RPMI8226 (cell line): ENCODE data around the gene IL10.

Experiments
- DNase-seq: peaks from one replicate; pipeline ENCODE4 v3.0.0-alpha.2; 2015

IL10 gene

DNA sequence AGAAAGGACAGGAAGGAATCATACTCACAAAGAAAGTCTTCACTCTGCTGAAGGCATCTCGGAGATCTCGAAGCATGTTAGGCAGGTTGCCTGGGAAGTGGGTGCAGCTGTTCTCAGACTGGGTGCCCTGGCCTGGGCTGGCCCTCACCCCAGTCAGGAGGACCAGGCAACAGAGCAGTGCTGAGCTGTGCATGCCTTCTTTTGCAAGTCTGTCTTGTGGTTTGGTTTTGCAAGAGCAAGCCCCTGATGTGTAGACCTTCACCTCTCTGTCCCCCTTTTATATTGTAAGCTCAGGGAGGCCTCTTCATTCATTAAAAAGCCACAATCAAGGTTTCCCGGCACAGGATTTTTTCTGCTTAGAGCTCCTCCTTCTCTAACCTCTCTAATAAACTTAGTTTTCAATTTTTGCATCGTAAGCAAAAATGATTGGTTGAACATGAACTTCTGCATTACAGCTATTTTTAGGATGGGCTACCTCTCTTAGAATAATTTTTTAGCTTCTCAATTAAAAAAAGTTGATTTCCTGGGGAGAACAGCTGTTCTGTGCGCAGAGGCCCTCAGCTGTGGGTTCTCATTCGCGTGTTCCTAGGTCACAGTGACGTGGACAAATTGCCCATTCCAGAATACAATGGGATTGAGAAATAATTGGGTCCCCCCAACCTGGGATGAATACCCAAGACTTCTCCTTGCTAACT lies at the start of gene IL10:
Gene IL10 (minus strand): TSS at position 252 of the 695 bp plus-strand sequence. CDS start 59 bp downstream, at position 193.
- DNase-seq, result peak; percentile 81

GRCh38 chr1:206821493-206821892 lies 49.2 kb upstream of the IL10 start:
- DNase-seq, result no peak

DNA sequence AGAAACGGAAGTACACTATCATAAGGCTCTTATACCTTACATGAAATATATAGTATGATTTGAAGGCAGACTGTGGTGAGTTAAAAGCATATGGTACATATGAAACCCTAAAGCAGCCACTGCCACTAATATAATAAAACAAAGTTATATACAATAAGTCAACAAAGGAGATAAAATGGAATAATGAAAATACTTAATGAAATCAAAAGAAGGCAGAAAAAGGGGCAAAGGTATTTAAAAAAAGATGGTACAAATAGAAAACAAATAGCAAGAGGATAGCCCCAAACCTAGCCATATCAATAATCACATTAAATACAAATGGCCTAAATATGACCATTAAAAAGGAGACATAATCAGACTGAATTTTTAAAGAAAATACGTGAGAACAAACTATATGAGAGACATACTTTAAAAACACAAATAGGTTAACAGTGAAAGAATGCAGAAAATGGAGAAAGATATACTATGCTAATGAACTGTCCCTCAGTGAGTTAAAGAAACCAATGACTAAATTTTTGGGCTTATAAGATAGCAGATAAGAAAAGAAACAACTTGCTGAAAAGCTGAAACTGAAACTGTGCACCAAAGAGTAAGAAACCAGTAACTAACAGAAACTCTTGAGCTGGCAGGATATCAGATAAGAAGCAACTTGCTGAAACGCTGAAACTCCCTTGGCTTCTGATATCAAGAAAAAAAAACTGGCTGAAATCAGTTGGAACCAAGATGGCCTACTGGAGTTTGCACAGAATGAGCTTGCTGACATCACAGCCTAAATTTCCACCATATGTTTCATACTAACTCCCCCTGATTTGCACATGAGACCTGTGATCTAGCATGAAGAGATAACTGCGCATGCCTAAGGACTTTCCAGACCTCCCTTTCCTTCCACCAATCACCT lies 44.3 kb upstream of the IL10 start:
- peak; percentile 85 for DNase-seq

GRCh38 chr1:206814716-206815341 lies 42.5 kb upstream of the IL10 start:
- DNase-seq, result peak; percentile 25

GRCh38 chr1:206812471-206812870 lies 40.2 kb upstream of the IL10 start:
- DNase-seq, result no peak

DNA sequence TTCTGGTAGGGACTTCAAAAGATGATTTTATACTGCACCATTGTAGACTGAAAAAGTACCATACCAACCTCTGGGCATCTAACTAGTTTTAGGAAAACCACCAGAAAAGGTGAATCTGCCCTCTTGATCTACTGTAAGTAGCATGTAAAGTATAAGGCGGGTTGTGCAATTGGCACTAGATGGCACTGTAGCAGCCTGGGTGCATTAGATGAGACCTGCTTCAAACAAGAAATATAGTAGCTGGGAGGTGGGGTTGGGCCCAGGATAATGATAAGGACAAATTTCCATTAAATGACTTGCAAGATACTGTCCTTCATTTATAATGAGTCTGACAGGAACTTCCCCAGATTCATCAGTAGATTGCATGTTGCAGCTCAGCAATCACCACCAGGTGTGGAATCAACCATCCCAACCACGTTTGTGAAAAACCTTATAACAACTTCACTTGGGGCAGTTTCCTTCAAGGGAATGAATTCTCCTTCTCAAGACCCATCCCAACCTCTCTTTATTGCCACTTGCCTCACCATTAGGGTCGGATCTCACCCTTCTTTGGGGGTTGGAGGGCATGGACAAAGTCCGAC lies 37.3 kb upstream of the IL10 start:
- DNase-seq, result peak; percentile 69

DNA sequence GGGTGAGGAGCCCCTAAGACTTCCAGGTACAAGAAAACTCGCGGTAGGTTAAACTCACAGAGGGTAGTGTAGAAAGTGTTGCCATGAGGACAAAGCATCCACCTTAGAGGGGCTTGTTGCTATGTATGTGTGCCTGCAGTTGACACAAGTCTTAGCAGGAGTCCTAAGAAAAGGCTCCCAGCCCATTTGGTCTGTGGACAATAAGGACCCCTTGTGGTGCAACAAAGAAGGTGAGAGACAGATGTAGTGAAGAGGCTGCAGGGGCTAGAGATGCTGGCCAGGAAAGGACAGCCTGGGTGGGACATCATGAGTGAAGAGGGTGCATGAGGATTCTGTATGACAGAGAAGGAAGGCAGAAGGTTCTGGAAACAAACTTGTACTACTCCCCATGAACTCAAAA lies 36.3 kb upstream of the IL10 start:
- peak; percentile 63 for DNase-seq

DNA sequence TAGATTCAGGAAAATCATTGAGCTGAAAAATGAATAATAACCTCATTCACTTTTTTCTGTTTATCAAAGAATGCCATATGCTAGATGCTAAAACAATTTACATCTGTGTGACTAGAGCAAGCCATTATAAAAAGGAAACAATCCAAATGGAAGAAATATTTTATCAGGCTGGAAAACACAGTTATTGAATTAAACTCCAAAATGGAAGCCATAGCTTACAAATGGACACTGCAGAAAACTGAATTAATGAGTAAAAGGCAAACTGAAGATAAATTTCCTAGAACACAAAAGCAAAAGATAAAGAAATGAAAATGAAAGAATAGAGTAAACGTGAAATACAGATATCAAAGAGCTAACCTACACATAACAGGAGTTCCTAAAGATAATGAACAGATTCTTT lies 33.1 kb upstream of the IL10 start:
- DNase-seq, result no peak

GRCh38 chr1:206804156-206804737 lies 32.0 kb upstream of the IL10 start:
- DNase-seq, result no peak

DNA sequence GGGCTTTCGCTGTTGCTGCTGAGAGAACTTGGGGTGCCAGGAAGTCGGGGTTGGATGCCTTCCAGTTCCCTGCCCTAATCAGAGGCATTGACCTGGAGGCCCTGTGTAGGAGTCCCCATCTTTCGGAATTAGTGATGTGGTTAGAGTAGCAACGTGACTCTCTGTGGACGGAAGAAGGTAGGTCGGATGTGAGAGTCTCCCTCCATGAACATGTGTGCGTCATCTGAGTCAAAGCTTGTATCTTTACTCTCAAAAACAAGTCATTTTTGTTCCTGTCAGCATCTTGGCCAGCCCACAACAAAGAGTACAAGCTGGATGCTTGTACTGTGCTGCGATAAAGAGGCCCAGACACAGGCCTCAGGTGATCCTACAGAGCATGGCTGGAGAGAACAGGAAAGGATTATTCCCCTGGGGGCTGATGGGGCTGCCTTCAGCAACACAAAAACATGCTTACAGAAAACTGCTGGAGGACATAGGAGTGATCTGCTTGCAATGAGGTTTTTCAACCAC lies 31.0 kb upstream of the IL10 start:
- peak; percentile 26 for DNase-seq

DNA sequence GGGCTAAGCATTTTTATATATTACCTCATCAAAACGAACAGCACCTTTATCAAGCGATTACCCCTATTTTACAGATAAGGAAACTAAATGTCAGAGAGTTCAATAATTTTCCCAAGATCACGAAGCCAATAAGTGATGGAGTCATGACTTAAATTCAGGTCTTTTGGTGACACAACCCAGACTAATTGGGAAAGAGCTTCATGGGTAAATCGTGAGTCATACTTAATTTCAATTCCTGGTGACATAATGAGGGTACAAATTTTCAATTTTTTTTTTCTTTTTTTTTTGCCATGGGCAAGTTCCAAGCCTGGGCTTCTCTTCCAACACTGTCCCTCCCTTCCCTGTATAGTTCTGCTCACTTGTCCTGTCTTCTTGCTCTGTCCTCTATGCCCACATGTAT lies 30.1 kb upstream of the IL10 start:
- no peak for DNase-seq

GRCh38 chr1:206801467-206801866 lies 29.2 kb upstream of the IL10 start:
- no peak for DNase-seq

DNA sequence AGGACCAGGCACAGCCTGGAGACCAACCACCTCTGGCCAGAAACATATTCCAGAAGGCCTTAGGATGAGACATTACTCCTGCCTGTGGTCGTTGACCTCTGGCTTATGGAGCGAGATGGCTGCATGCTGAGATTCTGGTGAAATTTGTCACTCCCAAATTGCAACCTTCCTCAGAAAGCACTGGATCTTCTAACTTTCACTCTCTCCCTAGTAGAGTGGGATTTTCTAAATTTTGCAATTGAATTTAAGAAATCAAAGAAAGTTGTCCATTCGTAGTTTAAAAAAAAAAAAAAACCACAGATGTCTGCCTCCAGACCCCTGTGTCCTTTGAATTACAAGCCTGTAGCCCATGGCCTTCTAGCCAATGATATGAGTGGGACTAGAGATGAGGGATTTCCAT lies 28.6 kb upstream of the IL10 start:
- DNase-seq, result no peak

GRCh38 chr1:206800411-206800810 lies 28.1 kb upstream of the IL10 start:
- no peak for DNase-seq

- DNase-seq, result no peak
Measured at GRCh38 chr1:206799311-206799710, 27.0 kb upstream of the IL10 start.

GRCh38 chr1:206798384-206798996 lies 26.2 kb upstream of the IL10 start:
- no peak for DNase-seq

DNA sequence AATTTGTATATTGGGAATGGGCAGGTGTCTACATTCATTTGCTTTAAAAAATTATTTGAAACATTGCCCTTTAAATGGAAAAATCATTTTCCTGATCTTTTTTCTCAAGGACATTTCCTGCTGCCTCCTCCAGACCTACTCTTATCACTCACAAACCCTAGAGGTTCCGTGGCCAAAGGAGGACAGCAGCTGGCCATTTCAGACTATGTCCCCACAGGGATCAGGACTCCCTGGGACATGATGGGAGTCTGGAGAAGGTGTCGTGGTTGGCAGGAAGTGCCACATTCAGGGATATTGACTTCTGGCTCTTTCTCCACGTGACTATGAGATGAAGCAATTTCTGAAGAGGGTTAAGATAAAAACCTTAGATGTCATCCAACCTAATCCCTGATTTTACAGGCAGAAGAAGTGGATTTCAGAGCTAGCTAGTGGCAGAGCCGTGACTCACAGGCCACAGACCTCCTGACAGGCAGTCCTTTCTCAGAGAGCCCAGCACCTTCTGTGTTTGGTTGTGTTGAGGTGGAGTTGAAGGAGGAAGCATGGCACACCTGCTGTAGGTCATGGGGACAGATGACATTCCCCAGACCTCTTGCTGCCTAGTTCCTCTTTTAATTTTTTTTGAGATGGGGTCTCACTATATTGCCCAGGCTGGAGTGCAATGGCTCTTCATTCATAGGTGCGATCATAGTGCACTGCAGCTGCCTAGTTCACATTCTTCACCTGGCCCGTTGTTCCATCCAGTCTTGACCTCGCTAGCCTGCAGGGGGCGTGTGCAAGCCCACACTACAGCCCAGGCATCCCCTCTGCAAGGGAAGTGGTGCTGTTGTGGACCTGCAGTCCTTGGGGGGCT lies 25.5 kb upstream of the IL10 start:
- DNase-seq, result peak; percentile 69

GRCh38 chr1:206796981-206797402 lies 24.7 kb upstream of the IL10 start:
- DNase-seq, result no peak

DNA sequence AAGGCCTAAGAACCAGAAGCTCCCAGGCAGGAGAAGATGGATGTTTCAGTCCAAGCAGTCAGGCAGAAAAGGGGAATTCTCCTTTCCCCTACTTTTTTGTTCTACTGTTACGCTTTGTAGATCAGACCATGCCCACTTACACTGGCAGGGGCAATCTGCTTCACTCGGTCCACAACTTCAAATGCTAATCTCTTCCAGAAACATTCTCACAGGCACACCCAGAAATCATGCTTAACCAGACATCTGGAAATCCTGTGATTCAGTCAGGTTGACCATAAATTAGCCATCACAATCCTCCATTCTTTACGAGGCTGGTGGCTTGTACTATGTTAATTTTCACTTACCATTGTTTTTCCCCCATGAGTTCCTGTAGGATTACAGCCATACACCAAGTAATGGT lies 23.8 kb upstream of the IL10 start:
- no peak for DNase-seq

DNA sequence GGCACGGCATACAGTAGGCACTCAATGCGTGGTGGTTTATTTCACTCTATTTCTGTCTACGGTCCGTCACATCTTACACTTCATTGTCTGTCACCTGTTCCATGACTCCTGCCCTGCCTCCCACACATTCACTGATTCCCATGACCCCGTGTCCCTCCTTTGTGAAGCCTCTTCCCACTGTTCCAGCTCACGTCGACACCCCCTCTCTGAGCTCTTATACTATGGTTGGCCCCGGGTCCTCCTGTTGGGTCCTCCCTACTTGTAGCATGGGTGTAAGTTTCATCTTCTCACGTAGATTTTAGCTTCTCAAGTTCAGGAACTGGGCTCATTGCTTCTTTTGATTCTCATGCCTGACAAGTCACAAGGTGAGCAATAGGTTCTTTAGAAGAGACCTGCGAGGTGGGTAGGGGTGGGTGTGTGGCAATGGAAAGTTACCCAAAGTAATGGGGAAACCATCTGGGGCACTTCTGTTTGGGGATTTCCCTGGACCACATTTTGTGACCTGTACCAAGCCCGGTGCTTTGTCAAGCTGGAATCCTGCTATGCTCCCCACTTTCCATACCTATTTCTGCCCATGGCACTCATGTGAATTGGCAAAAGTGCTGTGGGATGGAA lies 22.1 kb upstream of the IL10 start:
- no peak for DNase-seq

DNA sequence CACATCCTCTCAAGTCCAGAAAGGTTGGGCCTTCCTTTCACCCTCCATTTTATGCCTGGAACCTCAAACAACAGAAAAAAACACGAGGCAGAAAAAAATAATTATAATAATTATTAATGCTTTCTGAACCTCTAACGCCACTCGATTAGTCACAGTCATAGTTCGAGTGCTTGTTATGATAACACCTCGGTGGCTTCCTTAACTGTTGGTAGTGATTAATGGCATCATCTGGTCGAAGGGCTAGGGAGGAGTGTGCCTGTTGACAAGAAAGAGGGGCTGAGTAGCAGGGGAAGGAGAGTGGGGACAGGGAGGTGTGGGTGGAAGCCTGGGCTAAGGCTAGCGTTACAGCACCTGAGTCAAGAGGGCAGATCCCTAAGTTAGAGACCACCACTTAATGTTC lies 21.3 kb upstream of the IL10 start:
- no peak for DNase-seq
